Measurements from ENCODE around the gene PTPRN2. TPM values are rescaled to one million over a fixed set of nuclear protein-coding genes. Genes with fewer than 3 reads are reported as not detected.

The PTPRN2 gene
- total and polyA plus RNA-seq, 2 of the 13 experiments (the other 11 are each of a cell fraction or from before 2014, with no cell fraction given): 2.5 to 24.2 TPM

DNA sequence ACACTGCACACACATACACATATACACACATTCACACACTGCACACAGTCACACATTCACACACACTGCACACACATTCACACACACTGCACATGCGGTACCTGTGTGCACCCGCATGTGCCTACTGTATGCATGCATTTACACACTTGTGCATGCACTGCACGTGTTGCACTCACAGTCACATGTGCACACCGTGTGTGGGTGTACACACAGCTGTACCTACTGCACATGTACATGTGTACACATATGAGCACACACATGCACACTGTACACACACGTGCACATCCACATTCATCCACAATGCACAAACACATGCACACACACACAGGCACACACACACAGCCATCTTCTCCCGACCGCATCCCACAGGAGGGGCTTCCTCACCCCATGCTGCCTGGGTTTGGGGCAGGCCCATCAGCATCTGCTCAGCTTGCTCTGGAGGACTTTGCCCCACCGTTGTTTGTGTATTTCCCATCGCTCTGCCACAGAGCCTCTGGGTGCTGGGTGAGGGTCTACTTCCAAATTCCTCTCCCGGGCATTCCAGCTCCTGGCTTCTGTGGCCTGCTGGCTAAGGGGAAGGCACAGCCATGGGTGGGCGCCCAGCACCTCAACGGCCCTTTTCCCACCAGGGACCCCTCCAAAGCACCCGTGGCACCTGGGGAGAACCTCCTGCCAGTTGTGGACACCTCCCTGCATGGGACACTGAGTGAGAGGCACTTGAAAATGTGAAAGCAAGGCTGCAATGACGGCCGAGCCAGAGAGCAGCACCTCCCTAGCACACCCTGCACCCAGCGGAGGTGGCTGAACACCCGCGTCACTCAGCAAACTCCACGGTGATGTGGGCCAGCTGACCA lies 324.3 kb downstream of the PTPRN2 start (continued):
- TF ChIP-seq, protein P1, sequence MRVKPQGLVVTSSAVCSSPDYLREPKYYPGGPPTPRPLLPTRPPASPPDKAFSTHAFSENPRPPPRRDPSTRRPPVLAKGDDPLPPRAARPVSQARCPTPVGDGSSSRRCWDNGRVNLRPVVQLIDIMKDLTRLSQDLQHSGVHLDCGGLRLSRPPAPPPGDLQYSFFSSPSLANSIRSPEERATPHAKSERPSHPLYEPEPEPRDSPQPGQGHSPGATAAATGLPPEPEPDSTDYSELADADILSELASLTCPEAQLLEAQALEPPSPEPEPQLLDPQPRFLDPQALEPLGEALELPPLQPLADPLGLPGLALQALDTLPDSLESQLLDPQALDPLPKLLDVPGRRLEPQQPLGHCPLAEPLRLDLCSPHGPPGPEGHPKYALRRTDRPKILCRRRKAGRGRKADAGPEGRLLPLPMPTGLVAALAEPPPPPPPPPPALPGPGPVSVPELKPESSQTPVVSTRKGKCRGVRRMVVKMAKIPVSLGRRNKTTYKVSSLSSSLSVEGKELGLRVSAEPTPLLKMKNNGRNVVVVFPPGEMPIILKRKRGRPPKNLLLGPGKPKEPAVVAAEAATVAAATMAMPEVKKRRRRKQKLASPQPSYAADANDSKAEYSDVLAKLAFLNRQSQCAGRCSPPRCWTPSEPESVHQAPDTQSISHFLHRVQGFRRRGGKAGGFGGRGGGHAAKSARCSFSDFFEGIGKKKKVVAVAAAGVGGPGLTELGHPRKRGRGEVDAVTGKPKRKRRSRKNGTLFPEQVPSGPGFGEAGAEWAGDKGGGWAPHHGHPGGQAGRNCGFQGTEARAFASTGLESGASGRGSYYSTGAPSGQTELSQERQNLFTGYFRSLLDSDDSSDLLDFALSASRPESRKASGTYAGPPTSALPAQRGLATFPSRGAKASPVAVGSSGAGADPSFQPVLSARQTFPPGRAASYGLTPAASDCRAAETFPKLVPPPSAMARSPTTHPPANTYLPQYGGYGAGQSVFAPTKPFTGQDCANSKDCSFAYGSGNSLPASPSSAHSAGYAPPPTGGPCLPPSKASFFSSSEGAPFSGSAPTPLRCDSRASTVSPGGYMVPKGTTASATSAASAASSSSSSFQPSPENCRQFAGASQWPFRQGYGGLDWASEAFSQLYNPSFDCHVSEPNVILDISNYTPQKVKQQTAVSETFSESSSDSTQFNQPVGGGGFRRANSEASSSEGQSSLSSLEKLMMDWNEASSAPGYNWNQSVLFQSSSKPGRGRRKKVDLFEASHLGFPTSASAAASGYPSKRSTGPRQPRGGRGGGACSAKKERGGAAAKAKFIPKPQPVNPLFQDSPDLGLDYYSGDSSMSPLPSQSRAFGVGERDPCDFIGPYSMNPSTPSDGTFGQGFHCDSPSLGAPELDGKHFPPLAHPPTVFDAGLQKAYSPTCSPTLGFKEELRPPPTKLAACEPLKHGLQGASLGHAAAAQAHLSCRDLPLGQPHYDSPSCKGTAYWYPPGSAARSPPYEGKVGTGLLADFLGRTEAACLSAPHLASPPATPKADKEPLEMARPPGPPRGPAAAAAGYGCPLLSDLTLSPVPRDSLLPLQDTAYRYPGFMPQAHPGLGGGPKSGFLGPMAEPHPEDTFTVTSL (CRISPR knock-in tag; IDR thresholded peaks at IDR 0.05; ENCODE audit: borderline replicate concordance): no peak
- TF ChIP-seq, protein P2, sequence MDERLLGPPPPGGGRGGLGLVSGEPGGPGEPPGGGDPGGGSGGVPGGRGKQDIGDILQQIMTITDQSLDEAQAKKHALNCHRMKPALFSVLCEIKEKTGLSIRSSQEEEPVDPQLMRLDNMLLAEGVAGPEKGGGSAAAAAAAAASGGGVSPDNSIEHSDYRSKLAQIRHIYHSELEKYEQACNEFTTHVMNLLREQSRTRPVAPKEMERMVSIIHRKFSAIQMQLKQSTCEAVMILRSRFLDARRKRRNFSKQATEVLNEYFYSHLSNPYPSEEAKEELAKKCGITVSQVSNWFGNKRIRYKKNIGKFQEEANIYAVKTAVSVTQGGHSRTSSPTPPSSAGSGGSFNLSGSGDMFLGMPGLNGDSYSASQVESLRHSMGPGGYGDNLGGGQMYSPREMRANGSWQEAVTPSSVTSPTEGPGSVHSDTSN (CRISPR knock-in tag; IDR thresholded peaks at IDR 0.05): no peak
- TF ChIP-seq, protein P3, sequence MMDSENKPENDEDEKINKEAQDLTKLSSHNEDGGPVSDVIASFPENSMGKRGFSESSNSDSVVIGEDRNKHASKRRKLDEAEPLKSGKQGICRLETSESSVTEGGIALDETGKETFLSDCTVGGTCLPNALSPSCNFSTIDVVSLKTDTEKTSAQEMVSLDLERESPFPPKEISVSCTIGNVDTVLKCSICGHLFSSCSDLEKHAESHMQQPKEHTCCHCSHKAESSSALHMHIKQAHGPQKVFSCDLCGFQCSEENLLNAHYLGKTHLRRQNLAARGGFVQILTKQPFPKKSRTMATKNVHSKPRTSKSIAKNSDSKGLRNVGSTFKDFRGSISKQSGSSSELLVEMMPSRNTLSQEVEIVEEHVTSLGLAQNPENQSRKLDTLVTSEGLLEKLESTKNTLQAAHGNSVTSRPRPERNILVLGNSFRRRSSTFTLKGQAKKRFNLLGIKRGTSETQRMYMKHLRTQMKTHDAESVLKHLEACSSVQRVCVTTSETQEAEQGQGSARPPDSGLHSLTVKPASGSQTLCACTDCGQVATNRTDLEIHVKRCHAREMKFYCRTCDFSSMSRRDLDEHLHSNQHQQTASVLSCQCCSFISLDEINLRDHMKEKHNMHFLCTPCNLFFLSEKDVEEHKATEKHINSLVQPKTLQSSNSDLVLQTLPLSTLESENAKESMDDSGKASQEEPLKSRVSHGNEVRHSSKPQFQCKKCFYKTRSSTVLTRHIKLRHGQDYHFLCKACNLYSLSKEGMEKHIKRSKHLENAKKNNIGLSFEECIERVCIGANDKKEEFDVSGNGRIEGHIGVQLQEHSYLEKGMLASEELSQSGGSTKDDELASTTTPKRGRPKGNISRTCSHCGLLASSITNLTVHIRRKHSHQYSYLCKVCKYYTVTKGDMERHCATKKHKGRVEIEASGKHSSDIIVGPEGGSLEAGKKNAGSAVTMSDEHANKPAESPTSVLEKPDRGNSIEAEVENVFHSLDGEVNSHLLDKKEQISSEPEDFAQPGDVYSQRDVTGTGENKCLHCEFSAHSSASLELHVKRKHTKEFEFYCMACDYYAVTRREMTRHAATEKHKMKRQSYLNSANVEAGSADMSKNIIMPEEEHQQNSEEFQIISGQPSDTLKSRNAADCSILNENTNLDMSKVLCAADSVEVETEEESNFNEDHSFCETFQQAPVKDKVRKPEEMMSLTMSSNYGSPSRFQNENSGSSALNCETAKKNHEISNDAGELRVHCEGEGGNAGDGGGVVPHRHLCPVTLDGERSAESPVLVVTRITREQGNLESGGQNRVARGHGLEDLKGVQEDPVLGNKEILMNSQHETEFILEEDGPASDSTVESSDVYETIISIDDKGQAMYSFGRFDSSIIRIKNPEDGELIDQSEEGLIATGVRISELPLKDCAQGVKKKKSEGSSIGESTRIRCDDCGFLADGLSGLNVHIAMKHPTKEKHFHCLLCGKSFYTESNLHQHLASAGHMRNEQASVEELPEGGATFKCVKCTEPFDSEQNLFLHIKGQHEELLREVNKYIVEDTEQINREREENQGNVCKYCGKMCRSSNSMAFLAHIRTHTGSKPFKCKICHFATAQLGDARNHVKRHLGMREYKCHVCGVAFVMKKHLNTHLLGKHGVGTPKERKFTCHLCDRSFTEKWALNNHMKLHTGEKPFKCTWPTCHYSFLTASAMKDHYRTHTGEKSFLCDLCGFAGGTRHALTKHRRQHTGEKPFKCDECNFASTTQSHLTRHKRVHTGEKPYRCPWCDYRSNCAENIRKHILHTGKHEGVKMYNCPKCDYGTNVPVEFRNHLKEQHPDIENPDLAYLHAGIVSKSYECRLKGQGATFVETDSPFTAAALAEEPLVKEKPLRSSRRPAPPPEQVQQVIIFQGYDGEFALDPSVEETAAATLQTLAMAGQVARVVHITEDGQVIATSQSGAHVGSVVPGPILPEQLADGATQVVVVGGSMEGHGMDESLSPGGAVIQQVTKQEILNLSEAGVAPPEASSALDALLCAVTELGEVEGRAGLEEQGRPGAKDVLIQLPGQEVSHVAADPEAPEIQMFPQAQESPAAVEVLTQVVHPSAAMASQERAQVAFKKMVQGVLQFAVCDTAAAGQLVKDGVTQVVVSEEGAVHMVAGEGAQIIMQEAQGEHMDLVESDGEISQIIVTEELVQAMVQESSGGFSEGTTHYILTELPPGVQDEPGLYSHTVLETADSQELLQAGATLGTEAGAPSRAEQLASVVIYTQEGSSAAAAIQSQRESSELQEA (CRISPR knock-in tag; IDR thresholded peaks at IDR 0.05; ENCODE audit: not compliant biosample characterization): no peak
- TF ChIP-seq, protein P4, sequence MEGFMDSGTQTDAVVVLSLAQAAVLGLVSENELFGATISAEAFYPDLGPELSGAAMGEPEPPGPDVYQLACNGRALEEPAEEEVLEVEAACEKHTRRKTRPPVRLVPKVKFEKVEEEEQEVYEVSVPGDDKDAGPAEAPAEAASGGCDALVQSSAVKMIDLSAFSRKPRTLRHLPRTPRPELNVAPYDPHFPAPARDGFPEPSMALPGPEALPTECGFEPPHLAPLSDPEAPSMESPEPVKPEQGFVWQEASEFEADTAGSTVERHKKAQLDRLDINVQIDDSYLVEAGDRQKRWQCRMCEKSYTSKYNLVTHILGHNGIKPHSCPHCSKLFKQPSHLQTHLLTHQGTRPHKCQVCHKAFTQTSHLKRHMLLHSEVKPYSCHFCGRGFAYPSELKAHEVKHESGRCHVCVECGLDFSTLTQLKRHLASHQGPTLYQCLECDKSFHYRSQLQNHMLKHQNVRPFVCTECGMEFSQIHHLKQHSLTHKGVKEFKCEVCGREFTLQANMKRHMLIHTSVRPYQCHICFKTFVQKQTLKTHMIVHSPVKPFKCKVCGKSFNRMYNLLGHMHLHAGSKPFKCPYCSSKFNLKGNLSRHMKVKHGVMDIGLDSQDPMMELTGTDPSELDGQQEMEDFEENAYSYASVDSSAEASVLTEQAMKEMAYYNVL (CRISPR knock-in tag; IDR thresholded peaks at IDR 0.05; ENCODE audit: borderline replicate concordance): no peak
- no peak for TF ChIP-seq SRY (CRISPR knock-in tag; IDR thresholded peaks at IDR 0.05)
